NCI-H2196 (cell line): ENCODE measurements around the gene BCAP31.

Experiments
- DNase-seq: peaks from one replicate; lab custom pipeline; 2025; ENCODE audit not compliant: unreplicated experiment; lab: John Stamatoyannopoulos, UW

BCAP31 gene

GRCh38 chrX:153724252-153725038 is at the start of gene BCAP31, which contains the start of gene ABCD1:
TSS of gene BCAP31 (minus strand) at chrX:153724387. CDS start at chrX:153723244, 1,143 bp downstream.
TSS of gene ABCD1 (plus strand) at chrX:153724856. CDS start at chrX:153725267, 411 bp downstream.
- peak; percentile 86 for DNase-seq

GRCh38 chrX:153773218-153773611 is 49.0 kb upstream of the BCAP31 start:
- DNase-seq = no peak

- DNase-seq = no peak
These were observed 48.4 kb upstream of the BCAP31 start for GRCh38 chrX:153772316-153773217.

- DNase-seq = no peak
These were observed 47.5 kb upstream of the BCAP31 start for GRCh38 chrX:153771415-153772315.

GRCh38 chrX:153770601-153771414 is 46.6 kb upstream of the BCAP31 start:
- DNase-seq = no peak

GRCh38 chrX:153769865-153770600 is 45.8 kb upstream of the BCAP31 start:
- DNase-seq = no peak

- no peak for DNase-seq
These were observed 45.1 kb upstream of the BCAP31 start for GRCh38 chrX:153769158-153769864.

GRCh38 chrX:153768311-153769157 is 44.3 kb upstream of the BCAP31 start:
- no peak for DNase-seq

GRCh38 chrX:153767674-153768055 is 43.5 kb upstream of the BCAP31 start:
- no peak for DNase-seq

- DNase-seq = no peak
These were observed 42.9 kb upstream of the BCAP31 start for GRCh38 chrX:153766871-153767673.

- DNase-seq = no peak
These were observed 42.1 kb upstream of the BCAP31 start for GRCh38 chrX:153766098-153766817.

- DNase-seq = peak; percentile 11
These were observed 41.2 kb upstream of the BCAP31 start for GRCh38 chrX:153765138-153766079.

- no peak for DNase-seq
These were observed 40.6 kb upstream of the BCAP31 start for GRCh38 chrX:153764786-153765137.

GRCh38 chrX:153763989-153764755 is 40.0 kb upstream of the BCAP31 start, which contains the start of gene PLXNB3:
TSS of gene PLXNB3 (plus strand) at chrX:153764249. CDS start at chrX:153765536, 1,287 bp downstream.
- peak; percentile 86 for DNase-seq
